Ascending aorta (tissue), 2 donors: ENCODE results near the gene FRMPD4. TPM values are rescaled to one million over a fixed set of nuclear protein-coding genes. Genes with fewer than 3 reads are reported as not detected.

ENCODE experiments used
- DNase-seq, 2 donors: peaks; one replicate each; pipeline ENCODE4 v3.0.0-alpha.2; 2019; ENCODE audit warnings: low spot score in 2 of 2
- H3K27ac ChIP-seq, 2 donors: fragments of 200-600 bp; sonication (generic); one replicate each; pipeline ENCODE4 v1.5.1; 2016 to 2017; ENCODE audit warnings: mild to moderate bottlenecking in 1 of 2
- H3K27me3 ChIP-seq: fragments of 200-600 bp; sonication (generic); one replicate; pipeline ENCODE4 v1.5.1; 2017
- H3K36me3 ChIP-seq, 2 donors: fragments of 200-600 bp; sonication (generic); one replicate each; pipeline ENCODE4 v1.5.1; 2016
- H3K4me1 ChIP-seq, 2 donors: fragments of 200-600 bp; sonication (generic); one replicate each; pipeline ENCODE4 v1.5.1; 2016 to 2017; ENCODE audit warnings: mild to moderate bottlenecking in 1 of 2
- H3K4me3 ChIP-seq, 2 donors: fragments of 200-600 bp; sonication (generic); one replicate each; pipeline ENCODE4 v1.5.1; 2016 to 2017; ENCODE audit warnings: mild to moderate bottlenecking in 1 of 2
- H3K9me3 ChIP-seq, 2 donors: fragments of 200-600 bp; sonication (generic); one replicate each; pipeline ENCODE4 v1.5.1; 2016
- intact Hi-C: fragments of 100-400 bp; cut with DNase I; formaldehyde crosslinking; loops from one replicate; pipeline ENCODE4 v1.15.1; 2023
- total RNA-seq: library from RNA; depleted of rRNA; stranded (reverse); fragments of >200 nt; gene quantifications from one replicate; pipeline ENCODE4 v1.1.0, GENCODE V29; 2016
- TF ChIP-seq, protein P1 (sequence below), 3 experiments: fragments of 200-600 bp in 2 of 3; fragments of 450-650 bp in 1 of 3; sonication (generic) in 2 of 3; IDR thresholded peaks; one replicate each; pipeline ENCODE4 v1.5.1; 2016 to 2019; ENCODE audit warnings: antibody characterized with exemption in 3 of 3, mild to moderate bottlenecking in 1 of 3, moderate library complexity in 1 of 3

The FRMPD4 gene
- total RNA-seq, 1 donor from 2014 or later: not detected

- H3K36me3 ChIP-seq: no peaks in the 10 kb centered on the region
- H3K4me1 ChIP-seq: no peaks in the 10 kb centered on the region
- H3K4me3 ChIP-seq: no peak overlapping the region
- H3K9me3 ChIP-seq: no peaks in the 10 kb centered on the region
- TF ChIP-seq, protein P1, sequence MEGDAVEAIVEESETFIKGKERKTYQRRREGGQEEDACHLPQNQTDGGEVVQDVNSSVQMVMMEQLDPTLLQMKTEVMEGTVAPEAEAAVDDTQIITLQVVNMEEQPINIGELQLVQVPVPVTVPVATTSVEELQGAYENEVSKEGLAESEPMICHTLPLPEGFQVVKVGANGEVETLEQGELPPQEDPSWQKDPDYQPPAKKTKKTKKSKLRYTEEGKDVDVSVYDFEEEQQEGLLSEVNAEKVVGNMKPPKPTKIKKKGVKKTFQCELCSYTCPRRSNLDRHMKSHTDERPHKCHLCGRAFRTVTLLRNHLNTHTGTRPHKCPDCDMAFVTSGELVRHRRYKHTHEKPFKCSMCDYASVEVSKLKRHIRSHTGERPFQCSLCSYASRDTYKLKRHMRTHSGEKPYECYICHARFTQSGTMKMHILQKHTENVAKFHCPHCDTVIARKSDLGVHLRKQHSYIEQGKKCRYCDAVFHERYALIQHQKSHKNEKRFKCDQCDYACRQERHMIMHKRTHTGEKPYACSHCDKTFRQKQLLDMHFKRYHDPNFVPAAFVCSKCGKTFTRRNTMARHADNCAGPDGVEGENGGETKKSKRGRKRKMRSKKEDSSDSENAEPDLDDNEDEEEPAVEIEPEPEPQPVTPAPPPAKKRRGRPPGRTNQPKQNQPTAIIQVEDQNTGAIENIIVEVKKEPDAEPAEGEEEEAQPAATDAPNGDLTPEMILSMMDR (IDR thresholded peaks at IDR 0.05): no peak
- H3K27me3 ChIP-seq: no peaks in the 10 kb centered on the region
- H3K27ac ChIP-seq: no peak overlapping the region
- no peak for DNase-seq
- intact Hi-C loops: no loop called here
Observed at GRCh38 chrX:12419591-12419990, 281.3 kb downstream of the FRMPD4 start.

- Histone ChIP-seq H3K4me1 (no peaks in the 10 kb centered on the region), H3K4me3 (no peak overlapping the region), H3K9me3 (no peaks in the 10 kb centered on the region), H3K27me3 (no peaks in the 10 kb centered on the region), H3K36me3 (no peaks in the 10 kb centered on the region), H3K27ac (no peak overlapping the region)
- intact Hi-C loops: no loop called here
- no peak for DNase-seq
- TF ChIP-seq, protein P1 (IDR thresholded peaks at IDR 0.05): no peak
Observed at GRCh38 chrX:12421918-12422317, 283.6 kb downstream of the FRMPD4 start.

GRCh38 chrX:12423346-12423745 is 285.1 kb downstream of the FRMPD4 start:
- Histone ChIP-seq H3K4me1 (no peaks in the 10 kb centered on the region), H3K36me3 (no peaks in the 10 kb centered on the region), H3K9me3 (no peaks in the 10 kb centered on the region), H3K27ac (no peak overlapping the region), H3K4me3 (no peak overlapping the region), H3K27me3 (no peaks in the 10 kb centered on the region)
- intact Hi-C loops: no loop called here
- no peak for DNase-seq
- TF ChIP-seq, protein P1 (IDR thresholded peaks at IDR 0.05): no peak

DNA sequence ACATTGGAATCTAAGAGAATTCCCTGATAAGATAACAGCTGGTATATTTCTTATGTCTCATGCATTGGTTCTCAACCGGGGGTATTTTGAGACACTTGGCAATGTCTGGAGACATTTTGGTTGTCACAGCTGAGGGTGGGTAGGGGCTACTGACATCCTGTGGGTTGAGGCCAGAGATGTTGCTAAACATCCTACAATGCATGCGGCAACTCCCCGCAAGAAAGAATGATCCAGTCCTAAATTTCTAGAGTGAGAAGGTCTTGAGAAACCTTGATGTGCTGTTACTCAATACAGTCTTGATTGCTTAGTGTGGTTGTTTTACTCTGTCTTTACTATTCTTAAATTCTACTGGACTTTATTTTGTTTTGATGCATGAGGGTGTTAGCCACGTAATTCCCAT is 287.2 kb downstream of the FRMPD4 start:
- Histone ChIP-seq H3K4me1 (no peaks in the 10 kb centered on the region), H3K9me3 (no peaks in the 10 kb centered on the region), H3K27ac (no peak overlapping the region), H3K27me3 (no peaks in the 10 kb centered on the region), H3K36me3 (no peaks in the 10 kb centered on the region), H3K4me3 (no peak overlapping the region)
- no peak for DNase-seq
- TF ChIP-seq, protein P1 (IDR thresholded peaks at IDR 0.05): no peak
- intact Hi-C loops: no loop called here

GRCh38 chrX:12426420-12426819 is 288.1 kb downstream of the FRMPD4 start:
- Histone ChIP-seq H3K27me3 (no peaks in the 10 kb centered on the region), H3K4me1 (no peaks in the 10 kb centered on the region), H3K4me3 (no peak overlapping the region), H3K9me3 (no peaks in the 10 kb centered on the region), H3K36me3 (no peaks in the 10 kb centered on the region), H3K27ac (no peak overlapping the region)
- no peak for DNase-seq
- intact Hi-C loops: no loop called here
- TF ChIP-seq, protein P1 (IDR thresholded peaks at IDR 0.05): no peak

DNA sequence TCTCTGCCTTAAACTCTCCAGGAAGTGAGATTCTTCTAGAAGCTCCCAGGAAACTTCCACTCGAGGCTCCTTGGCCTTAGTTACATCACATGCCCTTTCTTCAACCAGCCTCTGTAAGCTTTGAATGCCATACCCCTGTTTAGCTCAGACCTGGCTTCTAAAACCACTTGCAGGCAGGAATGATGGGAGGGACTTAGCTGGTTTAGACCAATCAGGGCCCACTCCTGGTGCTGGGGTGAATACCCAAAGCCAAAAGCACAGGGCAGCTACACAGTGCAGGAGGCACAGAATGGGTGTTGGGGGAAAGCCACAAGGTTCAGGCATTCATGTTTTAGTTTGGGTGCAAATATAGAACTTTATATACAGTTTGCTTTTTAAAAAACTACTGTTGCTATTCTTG is 296.2 kb downstream of the FRMPD4 start:
- no peaks in the 10 kb centered on the region for H3K4me1 ChIP-seq
- TF ChIP-seq, protein P1 (IDR thresholded peaks at IDR 0.05): no peak
- H3K4me3 ChIP-seq: no peak overlapping the region
- intact Hi-C loops: no loop called here
- H3K27me3 ChIP-seq: no peaks in the 10 kb centered on the region
- H3K27ac ChIP-seq: no peak overlapping the region
- H3K36me3 ChIP-seq: no peaks in the 10 kb centered on the region
- no peak for DNase-seq
- no peaks in the 10 kb centered on the region for H3K9me3 ChIP-seq
